Measurements from ENCODE around the gene PCED1B. TPM values are rescaled to one million over a fixed set of nuclear protein-coding genes. Genes with fewer than 3 reads are reported as not detected.

PCED1B gene
- polyA plus RNA-seq, 3 donors from 2014 or later = 3.2 to 26.4 (median 7.4) TPM

Other genes starting within 250 kb of the PCED1B start
- gene AMIGO2, start 338 bp downstream of the PCED1B start, polyA plus RNA-seq = 10 to 100 TPM in 2 of 3 donors, 1 to 10 TPM in 1; 6.5 to 13.3 (median 12.9) TPM